Activated T-cell treated with anti-CD3 and anti-CD28 coated beads, Interleukin-2, amount 50 U/mL, for 72 hours (primary cell): Measurements from ENCODE around the gene AMOTL1. TPM values are rescaled to one million over a fixed set of nuclear protein-coding genes. Genes with fewer than 3 reads are reported as not detected.
"Not testable (repeated sequence)": the region's sequence is repeated elsewhere in the genome, so short reads cannot be mapped to it uniquely, and the experiment has no call there.

Experiments
- ATAC-seq, 2 donors: fragments of 150-1000 bp; cut with Tn5 transposase; replicated peaks in 1 of 2; 2 replicates each; pipeline ENCODE4 v1.10.0; 2021; ENCODE audit warnings: moderate library complexity in 2 of 2, mild to moderate bottlenecking in 1 of 2
- DNase-seq, 2 donors: peaks; one replicate each; pipeline ENCODE4 v3.0.0; 2021 to 2022; ENCODE audit warnings: mixed read lengths in 1 of 2
- H3K27ac Mint-ChIP-seq: one replicate; pipeline ENCODE4 v1.8.0; 2022; ENCODE audit warnings: mild to moderate bottlenecking, moderate library complexity, mixed read lengths
- H3K27me3 Mint-ChIP-seq: one replicate; pipeline ENCODE4 v1.8.0; 2022; ENCODE audit warnings: low read depth, mixed read lengths
- H3K36me3 Mint-ChIP-seq, 2 donors: one replicate each; pipeline ENCODE4 v1.8.0; 2022; ENCODE audit warnings: mixed read lengths in 2 of 2, mild to moderate bottlenecking in 1 of 2; ENCODE audit not compliant: insufficient read depth in 2 of 2
- H3K4me1 Mint-ChIP-seq: one replicate; pipeline ENCODE4 v1.8.0; 2022; ENCODE audit warnings: low read depth, mixed read lengths
- H3K4me3 Mint-ChIP-seq, 2 donors: one replicate each; pipeline ENCODE4 v1.8.0; 2022; ENCODE audit warnings: mild to moderate bottlenecking in 2 of 2, mixed read lengths in 2 of 2, moderate library complexity in 2 of 2
- H3K9me3 Mint-ChIP-seq, 2 donors: one replicate each; pipeline ENCODE4 v1.8.0; 2022; ENCODE audit warnings: mixed read lengths in 2 of 2
- total RNA-seq, 2 donors: library from RNA; stranded (reverse); gene quantifications; one replicate each; pipeline ENCODE4 v1.2.3, GENCODE V29; 2022

The AMOTL1 gene
- total RNA-seq, 2 donors from 2014 or later = 0.67 to 2.8 TPM

- no peak for ATAC-seq
- no peaks in the 10 kb centered on the region for H3K36me3 Mint-ChIP-seq
- H3K27ac Mint-ChIP-seq = no peak overlapping the region
- DNase-seq = no peak
- H3K4me3 Mint-ChIP-seq = no peak overlapping the region
- H3K27me3 Mint-ChIP-seq = peaks cover 6% of the 10 kb centered on the region
- peaks cover 10% of the 10 kb centered on the region for H3K4me1 Mint-ChIP-seq
- H3K9me3 Mint-ChIP-seq = no peaks in the 10 kb centered on the region
Observed at GRCh38 chr11:94781837-94782236, 13.7 kb downstream of the AMOTL1 start.

DNA sequence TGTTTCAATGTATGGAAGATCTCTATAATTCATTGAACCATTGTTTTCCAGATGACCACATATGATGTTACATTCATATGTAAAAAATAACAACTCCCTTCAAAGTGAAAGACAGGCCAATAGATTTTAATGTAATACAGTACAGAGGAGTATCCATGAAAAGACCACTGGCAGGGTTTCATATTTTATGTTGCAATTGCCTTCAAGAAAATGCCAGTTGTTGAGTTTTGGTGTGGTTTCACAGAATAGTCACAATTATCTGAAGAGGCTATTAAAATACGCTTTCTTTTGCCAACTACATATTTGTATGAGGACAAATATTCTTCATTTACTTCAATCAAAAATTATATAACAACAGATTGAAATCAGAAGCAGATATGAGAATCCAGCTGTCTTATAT lies 14.3 kb downstream of the AMOTL1 start:
- ATAC-seq = no peak
- H3K4me3 Mint-ChIP-seq = no peak overlapping the region
- no peak for DNase-seq
- no peaks in the 10 kb centered on the region for H3K36me3 Mint-ChIP-seq
- peaks cover 5% of the 10 kb centered on the region for H3K27me3 Mint-ChIP-seq
- H3K9me3 Mint-ChIP-seq = no peaks in the 10 kb centered on the region
- H3K4me1 Mint-ChIP-seq = peaks cover 10% of the 10 kb centered on the region
- no peak overlapping the region for H3K27ac Mint-ChIP-seq

- no peak for ATAC-seq
- Mint-ChIP-seq H3K36me3 (no peaks in the 10 kb centered on the region), H3K4me3 (no peak overlapping the region), H3K9me3 (no peaks in the 10 kb centered on the region), H3K4me1 (peaks cover 10% of the 10 kb centered on the region), H3K27me3 (peaks cover 5% of the 10 kb centered on the region), H3K27ac (no peak overlapping the region)
- DNase-seq = no peak
Observed at GRCh38 chr11:94784884-94785283, 16.7 kb downstream of the AMOTL1 start.

GRCh38 chr11:94785509-94785908 lies 17.4 kb downstream of the AMOTL1 start:
- Mint-ChIP-seq H3K4me3 (no peak overlapping the region), H3K4me1 (peaks cover 6% of the 10 kb centered on the region), H3K36me3 (no peaks in the 10 kb centered on the region), H3K9me3 (no peaks in the 10 kb centered on the region), H3K27me3 (peaks cover 11% of the 10 kb centered on the region), H3K27ac (no peak overlapping the region)
- DNase-seq (no peak), ATAC-seq (no peak)

GRCh38 chr11:94786264-94787126 lies 18.3 kb downstream of the AMOTL1 start:
- Mint-ChIP-seq H3K36me3 (no peaks in the 10 kb centered on the region), H3K27me3 (peaks cover 11% of the 10 kb centered on the region), H3K27ac (no peak overlapping the region), H3K9me3 (no peaks in the 10 kb centered on the region), H3K4me1 (no peaks in the 10 kb centered on the region), H3K4me3 (no peak overlapping the region)
- DNase-seq (no peak), ATAC-seq (no peak)

DNA sequence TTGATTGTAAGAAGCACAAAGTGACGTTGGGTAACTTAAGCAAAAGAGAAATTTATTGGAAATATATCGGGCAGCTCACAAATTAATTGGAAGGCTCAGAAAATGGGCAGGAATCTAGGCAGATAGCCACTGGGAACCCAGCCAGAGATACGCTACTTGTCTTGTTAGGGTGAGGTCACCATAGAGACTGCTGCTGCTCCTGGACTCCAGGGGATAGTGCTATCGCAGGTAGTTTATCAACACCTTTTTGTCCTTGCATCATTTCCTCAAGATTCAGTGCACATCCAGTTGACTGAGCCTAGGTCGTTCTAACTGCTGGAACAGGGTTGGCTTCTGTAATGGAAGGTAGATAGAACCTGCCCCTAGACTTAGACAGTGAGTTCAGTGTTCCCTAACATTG lies 19.6 kb downstream of the AMOTL1 start:
- no peaks in the 10 kb centered on the region for H3K4me1 Mint-ChIP-seq
- no peak overlapping the region for H3K4me3 Mint-ChIP-seq
- H3K27ac Mint-ChIP-seq = no peak overlapping the region
- no peaks in the 10 kb centered on the region for H3K9me3 Mint-ChIP-seq
- no peak for DNase-seq
- no peak for ATAC-seq
- H3K36me3 Mint-ChIP-seq = no peaks in the 10 kb centered on the region
- peaks cover 11% of the 10 kb centered on the region for H3K27me3 Mint-ChIP-seq

GRCh38 chr11:94788396-94788795 lies 20.2 kb downstream of the AMOTL1 start:
- no peak overlapping the region for H3K4me3 Mint-ChIP-seq
- DNase-seq = no peak
- no peaks in the 10 kb centered on the region for H3K9me3 Mint-ChIP-seq
- no peaks in the 10 kb centered on the region for H3K36me3 Mint-ChIP-seq
- no peak for ATAC-seq
- no peak overlapping the region for H3K27ac Mint-ChIP-seq
- H3K4me1 Mint-ChIP-seq = no peaks in the 10 kb centered on the region
- peaks cover 11% of the 10 kb centered on the region for H3K27me3 Mint-ChIP-seq

- Mint-ChIP-seq H3K27me3 (peaks cover 16% of the 10 kb centered on the region), H3K36me3 (no peaks in the 10 kb centered on the region), H3K27ac (no peak overlapping the region), H3K9me3 (no peaks in the 10 kb centered on the region), H3K4me3 (no peak overlapping the region), H3K4me1 (no peaks in the 10 kb centered on the region)
- DNase-seq (no peak), ATAC-seq (no peak)
Observed at GRCh38 chr11:94790197-94790596, 22.0 kb downstream of the AMOTL1 start.

GRCh38 chr11:94790661-94791180 lies 22.6 kb downstream of the AMOTL1 start:
- Mint-ChIP-seq H3K36me3 (no peaks in the 10 kb centered on the region), H3K4me1 (no peaks in the 10 kb centered on the region), H3K27ac (no peak overlapping the region), H3K27me3 (peaks cover 14% of the 10 kb centered on the region), H3K9me3 (no peaks in the 10 kb centered on the region), H3K4me3 (no peak overlapping the region)
- DNase-seq = no peak
- no peak for ATAC-seq

GRCh38 chr11:94791216-94791889 lies 23.2 kb downstream of the AMOTL1 start:
- Mint-ChIP-seq H3K27me3 (peaks cover 14% of the 10 kb centered on the region), H3K4me3 (no peak overlapping the region), H3K27ac (no peak overlapping the region), H3K4me1 (no peaks in the 10 kb centered on the region), H3K9me3 (no peaks in the 10 kb centered on the region), H3K36me3 (no peaks in the 10 kb centered on the region)
- DNase-seq = no peak
- ATAC-seq = no peak

DNA sequence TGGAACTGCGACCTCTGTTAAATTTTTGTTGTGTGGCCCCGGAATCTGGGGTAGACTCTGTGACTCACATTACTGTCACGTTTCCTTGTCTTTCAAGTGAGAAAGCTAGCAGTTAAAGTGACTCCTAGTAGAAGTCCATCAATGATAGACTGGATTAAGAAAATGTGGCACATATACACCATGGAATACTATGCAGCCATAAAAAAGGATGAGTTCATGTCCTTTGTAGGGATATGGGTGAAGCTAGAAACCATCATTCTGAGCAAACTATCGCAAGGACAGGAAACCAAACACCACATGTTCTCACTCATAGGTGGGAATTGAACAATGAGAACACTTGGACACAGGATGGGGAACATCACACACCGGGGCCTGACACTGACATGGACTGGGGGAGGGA lies 23.8 kb downstream of the AMOTL1 start:
- not testable (repeated sequence) for H3K27ac Mint-ChIP-seq
- H3K27me3 Mint-ChIP-seq = peaks cover 14% of the 10 kb centered on the region

GRCh38 chr11:94792451-94792850 lies 24.3 kb downstream of the AMOTL1 start:
- H3K4me1 Mint-ChIP-seq = no peaks in the 10 kb centered on the region
- no peak for ATAC-seq
- no peaks in the 10 kb centered on the region for H3K9me3 Mint-ChIP-seq
- no peak for DNase-seq
- H3K27me3 Mint-ChIP-seq = peaks cover 14% of the 10 kb centered on the region
- no peak overlapping the region for H3K27ac Mint-ChIP-seq
- no peak overlapping the region for H3K4me3 Mint-ChIP-seq
- H3K36me3 Mint-ChIP-seq = no peaks in the 10 kb centered on the region

More for the DNA sequence above, 23.8 kb downstream of the AMOTL1 start:
- not testable (repeated sequence) for H3K4me1 Mint-ChIP-seq, H3K4me3 Mint-ChIP-seq, H3K36me3 Mint-ChIP-seq, DNase-seq, H3K9me3 Mint-ChIP-seq, ATAC-seq

GRCh38 chr11:94793002-94793401 lies 24.8 kb downstream of the AMOTL1 start:
- no peaks in the 10 kb centered on the region for H3K4me1 Mint-ChIP-seq
- H3K4me3 Mint-ChIP-seq = no peak overlapping the region
- ATAC-seq (no peak), DNase-seq (no peak)
- H3K27ac Mint-ChIP-seq = no peak overlapping the region
- H3K9me3 Mint-ChIP-seq = no peaks in the 10 kb centered on the region
- H3K36me3 Mint-ChIP-seq = no peaks in the 10 kb centered on the region
- H3K27me3 Mint-ChIP-seq = peaks cover 14% of the 10 kb centered on the region
